ENCODE results near the gene ZNF689. TPM values are rescaled to one million over a fixed set of nuclear protein-coding genes. Genes with fewer than 3 reads are reported as not detected.
A peak's percentile ranks its signal among the peaks of the same experiment; 100 is the strongest.

ZNF689 gene
- total RNA-seq, 1 experiment from 2014 or later, result 6.1 TPM

GRCh38 chr16:30571445-30572322 lies 38.5 kb downstream of the ZNF689 start, which contains the start of gene ZNF688:
Gene ZNF688, minus strand, starts transcription at chr16:30571714. Its CDS starts 85 bp downstream, at chr16:30571629.
- intact Hi-C loops (cut with micrococcal nuclease), result loop anchor here (1.0 to 5.0 kb wide), 3 partner anchors 14 to 44 kb away; partner anchors contain the start of genes ZNF768 and ZNF785
- TF ChIP-seq, protein P1, sequence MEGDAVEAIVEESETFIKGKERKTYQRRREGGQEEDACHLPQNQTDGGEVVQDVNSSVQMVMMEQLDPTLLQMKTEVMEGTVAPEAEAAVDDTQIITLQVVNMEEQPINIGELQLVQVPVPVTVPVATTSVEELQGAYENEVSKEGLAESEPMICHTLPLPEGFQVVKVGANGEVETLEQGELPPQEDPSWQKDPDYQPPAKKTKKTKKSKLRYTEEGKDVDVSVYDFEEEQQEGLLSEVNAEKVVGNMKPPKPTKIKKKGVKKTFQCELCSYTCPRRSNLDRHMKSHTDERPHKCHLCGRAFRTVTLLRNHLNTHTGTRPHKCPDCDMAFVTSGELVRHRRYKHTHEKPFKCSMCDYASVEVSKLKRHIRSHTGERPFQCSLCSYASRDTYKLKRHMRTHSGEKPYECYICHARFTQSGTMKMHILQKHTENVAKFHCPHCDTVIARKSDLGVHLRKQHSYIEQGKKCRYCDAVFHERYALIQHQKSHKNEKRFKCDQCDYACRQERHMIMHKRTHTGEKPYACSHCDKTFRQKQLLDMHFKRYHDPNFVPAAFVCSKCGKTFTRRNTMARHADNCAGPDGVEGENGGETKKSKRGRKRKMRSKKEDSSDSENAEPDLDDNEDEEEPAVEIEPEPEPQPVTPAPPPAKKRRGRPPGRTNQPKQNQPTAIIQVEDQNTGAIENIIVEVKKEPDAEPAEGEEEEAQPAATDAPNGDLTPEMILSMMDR (IDR thresholded peaks at IDR 0.05; ENCODE audit: unreplicated experiment), result no peak
- ChIA-PET CTCF (interaction anchor here (0.5 to 3.2 kb wide), 3 partner anchors 57 to 177 kb away, joined by 3 to 15 read pairs (median 7); partner anchors contain the start of genes DCTPP1 and ZNF48), POLR2A (interaction anchor here (0.6 to 3.2 kb wide), 19 partner anchors 10 to 201 kb away, joined by 3 to 45 read pairs (median 4); partner anchors contain the start of genes DCTPP1, FBRS, PRR14 and TBC1D10B)
- Mint-ChIP-seq H3K4me1 (ENCODE audit: insufficient read depth, unreplicated experiment) (peaks cover 22% of the 10 kb centered on the region), H3K27me3 (ENCODE audit: insufficient read depth, unreplicated experiment) (no peaks in the 10 kb centered on the region), H3K9me3 (ENCODE audit: unreplicated experiment) (no peaks in the 10 kb centered on the region), H3K36me3 (ENCODE audit: insufficient read depth, unreplicated experiment) (peaks cover 16% of the 10 kb centered on the region), H3K27ac (ENCODE audit: low read depth, unreplicated experiment) (peak within 1 kb of the TSS; percentile 76), H3K4me3 (ENCODE audit: unreplicated experiment) (peak within 1 kb of the TSS; percentile 75)
- TSS peak; percentile 21 for BruUV-seq (replicated peaks)
- DNase-seq (ENCODE audit: unreplicated experiment), result peak; percentile 97

DNA sequence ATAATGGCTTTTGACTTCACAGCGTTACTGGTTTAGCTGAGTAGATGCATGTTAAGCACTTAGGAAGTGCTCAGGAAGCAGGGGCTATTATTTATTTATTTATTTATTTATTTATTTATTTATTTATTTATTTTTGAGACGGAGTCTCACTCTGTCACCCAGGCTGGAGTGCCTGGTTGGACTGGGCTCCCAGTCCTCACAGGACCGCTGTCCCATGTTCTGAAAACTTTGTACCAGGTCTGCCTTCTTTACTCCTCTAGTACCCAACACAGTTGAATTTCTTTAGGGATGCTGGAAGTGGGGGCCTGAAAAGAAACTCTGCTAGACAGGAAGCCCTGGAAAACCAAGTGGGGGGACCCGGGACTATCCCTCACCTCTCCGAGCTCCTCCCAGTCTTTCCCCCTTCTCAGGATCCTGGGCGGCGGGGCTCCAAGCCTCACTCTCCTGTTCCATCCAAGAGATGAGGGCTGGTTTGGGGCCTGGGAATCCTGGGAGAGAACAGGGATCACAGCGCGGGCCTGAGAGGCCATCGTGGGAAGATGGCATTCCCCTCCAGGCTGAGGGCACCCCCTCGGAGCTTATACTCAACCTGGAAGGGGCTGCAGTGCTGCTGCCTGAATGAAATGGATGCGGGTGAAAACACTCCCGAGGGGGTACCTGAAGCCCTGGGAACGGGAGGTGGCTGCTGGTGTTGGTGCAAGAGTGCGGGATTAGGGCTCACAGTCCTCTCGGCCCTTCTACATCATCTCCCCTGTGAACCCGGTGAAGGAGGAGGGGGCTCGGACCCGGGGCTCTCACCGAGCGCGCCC lies 39.3 kb downstream of the ZNF689 start:
- peaks cover 25% of the 10 kb centered on the region for H3K4me1 Mint-ChIP-seq (ENCODE audit: insufficient read depth, unreplicated experiment)
- TF ChIP-seq, protein P1 (IDR thresholded peaks at IDR 0.05; ENCODE audit: unreplicated experiment), result no peak
- CTCF ChIA-PET, result interaction anchor here (0.5 to 3.2 kb wide), 4 partner anchors 36 to 176 kb away, joined by 3 to 15 read pairs (median 4); partner anchors contain the start of gene ZNF48
- intact Hi-C loops (cut with micrococcal nuclease), result loop anchor here (1.0 to 5.0 kb wide), 2 partner anchors 36 to 44 kb away; partner anchors contain the start of gene ZNF768
- BruUV-seq (replicated peaks), result no TSS peak
- peaks cover 16% of the 10 kb centered on the region for H3K36me3 Mint-ChIP-seq (ENCODE audit: insufficient read depth, unreplicated experiment)
- H3K27ac Mint-ChIP-seq (ENCODE audit: low read depth, unreplicated experiment), result peak overlapping the region; percentile 76
- H3K4me3 Mint-ChIP-seq (ENCODE audit: unreplicated experiment), result peak overlapping the region; percentile 75
- DNase-seq (ENCODE audit: unreplicated experiment), result no peak
- no peaks in the 10 kb centered on the region for H3K9me3 Mint-ChIP-seq (ENCODE audit: unreplicated experiment)
- H3K27me3 Mint-ChIP-seq (ENCODE audit: insufficient read depth, unreplicated experiment), result no peaks in the 10 kb centered on the region
- POLR2A ChIA-PET, result interaction anchor here (0.6 to 3.2 kb wide), 13 partner anchors 13 to 175 kb away, joined by 3 to 45 read pairs (median 6); partner anchors contain the start of genes DCTPP1, ZNF48, ZNF689 and ZNF747

GRCh38 chr16:30569746-30570635 lies 40.2 kb downstream of the ZNF689 start:
- Mint-ChIP-seq H3K36me3 (ENCODE audit: insufficient read depth, unreplicated experiment) (peaks cover 15% of the 10 kb centered on the region), H3K27ac (ENCODE audit: low read depth, unreplicated experiment) (peak overlapping the region; percentile 95), H3K4me3 (ENCODE audit: unreplicated experiment) (peak overlapping the region; percentile 75), H3K27me3 (ENCODE audit: insufficient read depth, unreplicated experiment) (no peaks in the 10 kb centered on the region), H3K9me3 (ENCODE audit: unreplicated experiment) (no peaks in the 10 kb centered on the region), H3K4me1 (ENCODE audit: insufficient read depth, unreplicated experiment) (peaks cover 25% of the 10 kb centered on the region)
- POLR2A ChIA-PET, result interaction anchor here (2.4 to 3.2 kb wide), 4 partner anchors 12 to 40 kb away, joined by 10 to 45 read pairs (median 32); partner anchors contain the start of genes ZNF689, ZNF747, ZNF764 and ZNF785
- CTCF ChIA-PET, result interaction anchor here (0.6 to 3.2 kb wide), 3 partner anchors 35 to 59 kb away, joined by 3 to 15 read pairs (median 5); no protein-coding TSS in a partner anchor
- intact Hi-C loops (cut with micrococcal nuclease), result loop anchor here (5.0 kb wide), 1 partner anchor 43 kb away; the partner anchor contains the start of gene ZNF768
- DNase-seq (ENCODE audit: unreplicated experiment), result no peak
- no TSS peak for BruUV-seq (replicated peaks)
- TF ChIP-seq, protein P1 (IDR thresholded peaks at IDR 0.05; ENCODE audit: unreplicated experiment), result no peak

All from MCF 10A (cell line).